IPS-NIHi11 (cell line): ENCODE results near the gene NR2E1.

Source experiments
- DNase-seq: peaks from one replicate; pipeline ENCODE4 v3.0.0; 2012; ENCODE audit warnings: mixed read lengths, low spot score

The NR2E1 gene

DNA sequence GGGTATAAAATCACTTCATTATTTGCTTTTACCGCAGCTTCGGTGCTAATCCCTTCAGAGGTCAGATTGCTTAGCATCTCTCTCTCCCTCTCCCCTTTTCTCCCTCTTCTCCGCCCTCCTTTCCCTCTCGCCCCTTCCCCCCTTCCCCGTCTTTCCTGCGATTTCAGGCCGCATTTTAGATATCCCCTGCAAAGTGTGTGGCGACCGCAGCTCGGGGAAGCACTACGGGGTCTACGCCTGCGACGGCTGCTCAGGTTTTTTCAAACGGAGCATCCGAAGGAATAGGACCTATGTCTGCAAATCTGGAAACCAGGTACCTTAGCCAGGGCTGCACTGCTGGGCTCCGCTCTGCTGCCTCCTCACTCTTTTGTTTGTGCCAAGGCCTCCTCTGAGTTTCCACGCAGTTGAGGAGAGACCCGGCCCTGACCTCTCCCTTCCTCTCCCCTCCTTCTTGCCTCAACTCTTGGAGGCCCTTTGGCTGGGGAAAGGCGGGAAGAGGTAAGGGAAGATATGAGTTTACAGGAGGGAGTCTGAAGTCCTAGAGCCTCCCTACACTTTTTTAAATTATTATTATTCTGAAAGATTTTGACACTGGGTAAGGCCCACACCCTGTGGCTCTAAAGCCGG lies 5.6 kb downstream of the NR2E1 start:
- DNase-seq: no peak

DNA sequence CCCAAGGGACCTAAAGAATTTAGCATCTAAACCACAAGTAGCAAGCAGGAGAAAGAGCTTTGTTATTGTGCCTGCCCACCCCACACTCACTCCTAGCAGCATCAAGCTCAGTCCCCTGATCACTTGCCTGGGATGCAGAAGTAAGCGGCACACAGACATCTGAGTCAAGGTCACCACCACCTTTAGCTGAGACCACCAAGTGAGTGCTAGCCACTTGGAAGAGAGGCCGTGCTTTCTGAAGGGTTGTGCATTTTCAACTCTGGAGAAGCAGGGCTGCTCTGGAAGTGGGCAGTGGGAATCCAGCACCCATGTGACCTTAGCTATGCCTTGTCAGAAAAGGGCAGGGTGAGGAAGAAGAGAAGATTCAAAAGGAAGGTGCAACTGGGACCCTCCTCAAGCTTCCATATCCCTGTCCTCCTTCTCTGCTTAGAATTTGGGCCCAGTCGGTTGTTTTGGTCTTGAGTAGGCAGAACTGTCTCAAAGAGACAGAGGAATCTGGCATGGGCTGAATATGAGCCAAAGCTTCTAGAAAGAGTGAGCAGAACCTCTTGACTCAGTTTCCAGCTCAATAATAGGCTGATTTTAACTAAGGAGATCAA lies 6.2 kb downstream of the NR2E1 start:
- DNase-seq: no peak

DNA sequence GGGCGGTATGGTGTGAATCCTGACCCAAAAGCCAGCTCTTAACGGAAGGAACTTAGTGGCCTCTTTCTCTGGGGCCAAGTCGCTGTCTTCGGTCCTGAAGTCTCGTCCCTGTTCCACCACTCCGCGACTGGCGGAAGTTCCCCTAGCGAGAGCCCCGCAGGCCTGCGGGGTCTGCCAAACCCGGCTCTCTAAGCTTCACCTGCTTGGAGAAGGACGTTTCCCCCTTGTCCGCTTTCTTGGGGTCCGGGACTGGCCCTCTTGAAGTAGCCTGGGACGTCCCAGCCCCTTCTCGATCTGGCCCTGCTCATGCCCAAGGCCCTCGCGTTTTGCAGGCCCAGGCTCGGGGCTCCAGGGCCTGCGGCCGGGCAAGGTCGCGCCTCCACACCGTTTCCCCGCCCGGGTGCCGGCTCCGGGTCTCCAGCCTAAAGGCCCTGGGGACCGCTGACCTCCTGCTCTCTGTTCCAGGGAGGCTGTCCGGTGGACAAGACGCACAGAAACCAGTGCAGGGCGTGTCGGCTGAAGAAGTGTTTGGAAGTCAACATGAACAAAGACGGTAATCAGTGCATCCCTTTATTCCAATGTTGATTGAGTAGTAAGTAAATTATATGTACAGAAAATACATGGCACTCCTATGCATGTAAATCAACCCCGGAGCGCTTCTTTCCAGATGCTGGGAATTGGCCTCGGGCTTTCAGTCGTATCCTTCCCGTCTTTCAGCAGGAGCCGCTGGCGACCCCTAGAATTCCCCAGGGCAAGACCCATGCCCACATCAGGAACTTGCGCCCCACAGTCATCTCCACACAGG lies 8.8 kb downstream of the NR2E1 start:
- DNase-seq: peak; percentile 64

DNA sequence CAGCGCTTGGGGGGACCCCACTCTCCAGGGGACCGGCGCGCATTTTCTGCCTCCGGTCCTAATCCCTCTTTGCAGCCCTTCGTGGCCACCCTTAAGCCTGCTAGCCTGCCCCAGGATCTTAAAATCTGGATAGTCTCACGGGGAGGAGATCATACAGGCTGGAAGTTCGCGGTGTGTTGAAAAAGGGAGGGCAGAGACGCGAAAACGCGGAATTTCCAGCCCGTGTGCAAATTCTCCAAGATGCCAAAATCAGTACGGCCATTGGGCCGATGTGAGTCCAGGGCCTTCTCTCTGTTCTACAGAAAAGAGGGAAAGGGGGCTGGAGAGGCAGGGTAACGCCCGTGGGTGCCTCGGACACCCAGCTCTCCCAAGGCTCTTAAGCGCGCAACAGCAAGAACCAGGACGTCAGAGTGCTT lies 9.4 kb downstream of the NR2E1 start:
- no peak for DNase-seq

DNA sequence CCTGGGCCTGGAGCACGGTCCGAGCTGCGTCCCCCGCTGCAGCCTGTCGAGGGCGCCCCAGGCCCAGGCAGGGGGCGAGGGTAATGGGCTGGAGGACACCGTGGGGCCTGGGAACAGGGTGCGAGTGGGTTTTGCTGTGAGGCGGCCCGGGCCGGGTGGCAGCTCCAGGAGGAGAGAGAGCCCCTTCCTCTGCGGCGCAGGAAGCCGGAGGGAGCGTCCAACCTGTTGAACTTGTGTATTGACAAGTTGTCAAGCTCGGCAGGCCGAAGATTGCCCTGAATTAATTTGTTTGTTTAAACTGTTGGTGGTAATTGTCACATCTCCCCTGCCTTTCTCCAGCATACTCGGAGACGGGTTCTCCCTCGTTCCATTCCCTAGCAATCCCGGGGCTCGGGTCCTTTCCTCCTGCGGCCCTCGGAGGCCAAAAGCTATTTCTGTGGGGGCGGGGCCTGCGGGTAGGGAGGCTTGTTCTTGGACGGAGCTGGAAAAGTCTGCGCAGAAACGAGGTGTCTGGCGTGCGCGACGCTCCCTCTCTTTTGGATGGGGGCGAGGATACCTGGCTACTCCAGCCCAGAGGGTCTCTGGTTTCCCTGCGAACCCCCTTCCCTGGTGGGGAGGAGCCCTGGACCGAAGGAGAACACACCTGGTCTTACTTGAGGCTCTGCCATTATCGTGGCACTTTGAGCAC lies 9.9 kb downstream of the NR2E1 start:
- DNase-seq: no peak

DNA sequence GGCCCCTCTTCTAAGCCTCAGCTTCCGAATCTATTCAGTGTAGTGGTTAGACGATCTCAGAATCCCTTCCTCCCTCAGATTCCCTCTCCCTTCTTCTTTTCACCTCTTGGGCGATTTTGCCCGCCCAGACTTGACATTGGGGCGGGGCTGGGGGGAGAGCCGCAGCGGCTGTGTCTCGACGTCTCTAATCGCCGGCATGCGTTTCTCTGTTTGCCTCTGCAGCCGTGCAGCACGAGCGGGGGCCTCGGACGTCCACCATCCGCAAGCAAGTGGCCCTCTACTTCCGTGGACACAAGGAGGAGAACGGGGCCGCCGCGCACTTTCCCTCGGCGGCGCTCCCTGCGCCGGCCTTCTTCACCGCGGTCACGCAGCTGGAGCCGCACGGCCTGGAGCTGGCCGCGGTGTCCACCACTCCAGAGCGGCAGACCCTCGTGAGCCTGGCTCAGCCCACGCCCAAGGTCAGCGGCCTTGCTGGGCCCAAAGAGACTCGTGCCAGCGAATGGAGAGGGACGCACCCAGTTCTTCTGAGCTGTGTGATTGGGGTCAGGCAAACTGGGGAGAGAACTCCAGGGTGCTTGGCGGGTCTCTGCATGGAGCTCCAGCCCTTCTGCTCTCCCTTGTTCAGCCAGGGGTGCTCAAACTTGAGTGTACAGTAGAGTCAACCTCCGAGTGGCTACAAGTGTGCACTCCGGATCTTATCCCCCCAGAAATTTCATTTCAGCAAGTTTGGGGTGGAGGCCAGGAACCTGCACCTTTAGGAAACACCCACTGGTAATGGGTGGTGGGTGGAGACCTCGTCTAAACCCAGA lies 10.7 kb downstream of the NR2E1 start:
- DNase-seq: no peak

DNA sequence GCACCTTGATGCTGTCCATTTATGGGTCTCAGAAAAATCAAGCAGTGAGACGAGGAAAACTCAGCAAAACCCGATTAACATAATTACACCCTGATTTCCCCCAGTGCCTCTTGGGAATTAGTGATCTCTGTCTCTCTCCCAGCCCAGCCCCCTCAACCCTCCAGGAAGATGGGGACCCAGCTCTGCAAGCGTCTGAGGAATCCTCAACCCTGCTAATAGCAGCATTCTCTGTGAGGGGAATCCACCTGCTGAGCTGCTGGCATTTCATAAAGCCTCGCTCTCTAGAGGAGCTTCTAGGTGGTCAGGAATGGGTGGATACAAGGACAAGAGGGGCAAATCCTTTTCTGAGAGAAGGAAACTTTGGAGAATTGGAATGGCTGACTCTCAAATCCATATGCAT lies 13.9 kb downstream of the NR2E1 start:
- no peak for DNase-seq

DNA sequence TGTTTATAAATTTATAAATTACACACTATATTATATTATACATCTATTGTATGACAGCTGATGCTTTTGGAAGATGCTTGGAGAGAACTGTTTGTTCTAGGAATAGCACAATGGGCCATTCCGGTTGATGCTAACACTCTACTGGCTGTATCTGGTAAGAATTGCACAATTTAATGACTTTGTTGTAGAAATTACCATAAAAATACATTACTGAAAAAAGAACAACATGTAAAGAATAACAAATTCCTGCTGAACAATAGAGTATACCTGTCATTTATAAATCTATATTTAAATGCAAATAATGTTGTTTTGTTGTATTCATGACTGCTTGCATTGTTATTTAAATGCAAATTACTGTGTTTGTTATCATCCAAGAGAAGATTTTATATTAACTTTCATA lies 14.4 kb downstream of the NR2E1 start:
- DNase-seq: no peak

DNA sequence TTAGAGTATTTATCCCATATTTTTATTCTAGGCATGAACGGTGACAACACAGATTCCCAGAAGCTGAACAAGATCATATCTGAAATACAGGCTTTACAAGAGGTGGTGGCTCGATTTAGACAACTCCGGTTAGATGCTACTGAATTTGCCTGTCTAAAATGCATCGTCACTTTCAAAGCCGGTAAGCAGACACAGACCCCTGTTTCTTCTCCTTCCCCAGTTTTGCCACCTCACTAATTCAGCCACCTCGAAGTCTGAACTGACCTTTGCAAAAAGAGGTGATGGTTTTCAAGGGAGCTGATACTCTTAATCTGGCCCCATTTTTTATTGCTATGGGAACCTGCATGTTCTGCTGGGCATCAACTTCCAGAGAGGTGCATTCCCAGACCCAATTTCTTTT lies 15.0 kb downstream of the NR2E1 start:
- DNase-seq: no peak

DNA sequence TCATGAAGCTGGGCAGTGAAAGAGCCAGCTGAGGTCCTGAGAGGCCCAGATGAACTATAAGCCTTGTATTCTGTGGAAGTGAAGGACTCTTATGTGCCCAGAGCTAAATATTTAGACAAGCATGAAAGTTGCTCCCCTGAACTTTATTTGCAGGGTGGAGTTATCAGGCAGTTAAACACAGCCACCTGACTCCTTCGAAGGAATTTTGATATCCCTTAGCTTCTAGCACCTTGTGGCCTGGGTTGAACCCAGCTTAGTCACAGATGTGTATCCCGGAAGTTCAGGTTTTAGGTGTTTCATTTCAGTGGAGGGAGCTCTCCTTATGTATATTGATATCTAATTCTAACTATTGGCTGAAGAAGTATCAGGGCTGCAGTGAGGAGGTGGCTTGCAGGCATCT lies 20.4 kb downstream of the NR2E1 start:
- DNase-seq: no peak

DNA sequence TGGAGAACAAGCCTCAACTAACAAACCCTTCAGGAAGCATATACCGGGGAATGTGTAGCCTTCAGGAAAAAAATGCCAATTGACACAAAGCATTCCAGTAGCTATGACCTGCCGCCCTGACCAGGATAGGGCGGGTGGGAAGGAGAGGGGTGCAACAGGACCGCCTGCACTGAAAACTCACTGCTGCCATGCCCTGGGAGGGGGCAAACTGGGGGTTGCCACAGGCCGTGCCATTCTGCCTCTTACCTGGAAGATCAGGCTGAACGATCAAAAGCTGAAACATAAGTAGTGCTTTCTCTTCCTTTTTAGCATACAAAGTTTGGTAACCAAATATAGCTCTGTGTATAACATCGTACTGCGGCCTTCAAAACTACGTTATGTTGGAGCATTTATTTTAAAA lies 21.7 kb downstream of the NR2E1 start:
- DNase-seq: no peak

DNA sequence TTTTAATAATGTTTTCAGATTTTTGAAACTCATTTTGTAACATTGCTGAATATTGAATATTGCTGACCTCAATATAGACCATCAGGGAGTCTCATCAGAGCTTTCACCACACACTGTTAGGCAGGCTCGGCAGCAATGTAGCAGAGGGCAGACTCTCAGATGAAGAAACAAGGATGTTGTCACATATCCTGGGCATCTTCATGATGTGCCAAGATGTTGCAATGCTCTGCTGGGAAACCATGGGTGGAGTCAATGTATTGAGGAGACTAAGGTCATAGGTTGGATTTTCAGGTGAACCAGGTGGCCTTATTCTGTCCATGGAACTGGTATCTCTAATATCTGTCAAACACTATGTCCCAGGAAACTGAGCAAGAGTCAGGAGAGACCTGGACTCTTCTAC lies 27.3 kb downstream of the NR2E1 start:
- no peak for DNase-seq

DNA sequence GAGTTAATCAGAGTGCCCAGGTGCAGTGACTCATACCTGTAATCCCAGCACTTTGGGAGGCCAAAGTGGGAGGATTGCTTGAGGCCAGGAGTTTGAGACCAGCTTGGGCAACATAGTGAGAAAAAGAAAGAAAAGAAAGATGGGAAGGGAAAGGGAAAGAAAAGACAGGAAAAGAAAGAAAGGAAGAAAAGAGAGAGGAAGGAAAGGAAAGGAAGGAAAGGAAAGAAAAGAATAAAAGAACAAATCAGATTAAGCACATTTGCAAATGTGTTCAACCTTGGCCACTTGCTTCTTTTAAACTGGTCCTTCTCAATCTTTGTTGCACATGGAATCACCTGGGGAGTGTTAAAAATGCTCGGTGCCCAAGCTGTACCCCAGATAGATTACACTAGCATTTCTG lies 28.0 kb downstream of the NR2E1 start:
- DNase-seq: no peak

DNA sequence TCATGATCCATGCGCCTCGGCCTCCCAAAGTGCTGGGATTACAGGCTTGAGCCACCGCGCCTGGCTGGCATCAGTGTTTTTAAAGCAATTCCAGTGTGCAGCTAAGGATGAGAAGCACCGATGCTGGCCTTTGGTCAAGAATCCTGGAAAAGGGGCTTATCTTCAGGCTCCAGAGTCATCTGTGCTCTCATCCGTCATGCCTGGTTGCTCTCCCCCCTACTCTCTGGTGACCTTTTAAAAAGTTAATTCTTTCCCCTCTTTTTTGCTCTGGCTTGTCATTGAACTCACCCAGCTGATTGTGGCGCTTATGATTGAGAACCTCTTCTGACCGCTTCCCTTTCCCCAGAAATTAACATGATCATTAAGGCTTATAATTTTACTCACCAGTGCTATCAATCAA lies 28.7 kb downstream of the NR2E1 start:
- DNase-seq: no peak

DNA sequence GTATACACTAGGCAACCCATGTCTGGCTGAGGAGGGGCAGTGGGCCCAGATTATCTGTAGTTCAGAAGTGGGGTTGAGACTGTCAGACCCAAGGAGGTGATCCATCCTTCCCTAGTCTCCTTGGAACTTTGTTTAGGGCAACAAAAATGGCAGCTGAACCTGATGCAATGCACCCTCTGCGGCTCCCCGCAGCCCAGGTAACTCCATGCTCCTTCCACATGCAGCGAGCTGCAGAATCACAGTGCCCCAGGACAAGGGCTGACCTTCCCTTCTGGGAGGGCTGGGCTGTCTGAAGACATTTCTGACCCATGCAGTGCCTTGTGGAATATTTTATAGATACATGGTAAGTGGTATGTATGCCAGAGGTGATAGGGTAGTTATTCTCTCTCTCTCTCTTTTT lies 29.4 kb downstream of the NR2E1 start:
- no peak for DNase-seq

DNA sequence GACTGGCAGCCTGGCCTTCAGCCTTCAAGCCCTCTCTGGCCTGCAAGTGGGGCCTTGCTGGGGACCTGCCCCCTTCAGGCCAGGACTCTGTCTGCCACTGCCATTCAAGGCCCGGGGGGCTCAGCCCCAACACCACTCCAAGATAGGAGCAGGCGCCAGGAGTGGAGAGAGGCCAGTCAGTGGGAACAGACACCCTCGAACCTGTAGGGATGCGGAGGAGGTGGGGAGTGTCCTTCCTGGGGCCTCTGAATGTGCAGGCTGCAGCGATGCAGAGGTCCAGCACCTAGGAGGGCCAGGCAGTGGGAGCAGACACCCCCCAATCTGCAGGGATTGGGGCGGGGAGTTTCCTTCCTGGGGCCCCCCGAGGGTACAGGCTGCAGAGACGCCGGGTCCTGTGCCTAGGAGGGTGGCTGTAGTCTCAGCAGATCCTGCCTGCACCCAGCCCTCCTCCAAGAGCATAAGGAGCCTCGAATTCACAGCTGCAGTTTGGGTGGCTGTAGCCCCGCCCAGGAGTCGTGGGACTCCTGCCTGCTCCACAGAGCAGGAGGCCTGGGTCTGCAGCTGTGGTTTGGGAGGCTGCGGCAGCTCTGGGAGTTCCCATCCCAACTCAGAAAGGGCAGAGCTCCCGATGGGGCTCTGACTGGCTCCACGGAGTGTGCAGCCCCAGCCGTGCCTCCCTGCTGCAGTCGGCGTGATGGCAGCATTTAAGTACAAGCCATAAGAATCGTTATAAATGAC lies 33.1 kb downstream of the NR2E1 start:
- no peak for DNase-seq

DNA sequence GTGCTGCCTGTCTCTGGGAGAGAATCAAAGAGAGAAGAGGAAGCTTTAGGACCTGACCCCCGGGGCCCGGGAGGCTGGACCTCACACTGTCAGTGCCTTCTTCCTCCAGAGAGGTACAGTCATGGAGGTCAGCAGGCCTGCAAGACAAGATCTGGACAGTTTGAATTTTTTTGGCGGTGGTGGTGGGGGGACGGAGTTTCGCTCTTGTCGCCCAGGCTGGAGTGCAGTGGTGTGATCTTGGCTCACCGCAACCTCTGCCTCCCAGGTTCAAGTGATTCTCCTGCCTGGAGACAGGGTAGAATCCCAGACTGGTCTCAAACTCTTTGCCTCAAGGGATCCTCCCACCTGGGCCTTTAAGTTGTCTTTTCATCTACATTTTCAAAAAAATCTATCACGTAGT lies 34.4 kb downstream of the NR2E1 start:
- DNase-seq: no peak

DNA sequence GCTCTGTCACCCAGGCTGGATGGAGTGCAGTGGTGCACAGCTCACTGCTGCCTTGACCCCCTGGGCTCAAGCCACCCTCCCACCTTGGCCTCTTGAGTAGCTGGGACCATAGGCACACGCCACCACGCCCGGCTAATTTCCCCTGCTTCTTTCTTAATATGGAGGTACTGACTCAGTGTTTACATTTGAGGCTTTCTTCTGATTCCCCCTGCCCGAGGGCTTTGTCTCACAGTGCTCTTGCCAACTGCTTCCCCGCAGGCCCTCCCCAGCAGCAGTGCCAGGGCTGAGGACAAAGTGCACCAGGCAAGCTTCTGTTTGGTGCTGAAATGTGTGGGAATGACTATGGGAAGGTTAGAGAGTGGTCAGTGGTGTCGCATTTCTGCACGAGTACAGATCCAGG lies 34.8 kb downstream of the NR2E1 start:
- no peak for DNase-seq

DNA sequence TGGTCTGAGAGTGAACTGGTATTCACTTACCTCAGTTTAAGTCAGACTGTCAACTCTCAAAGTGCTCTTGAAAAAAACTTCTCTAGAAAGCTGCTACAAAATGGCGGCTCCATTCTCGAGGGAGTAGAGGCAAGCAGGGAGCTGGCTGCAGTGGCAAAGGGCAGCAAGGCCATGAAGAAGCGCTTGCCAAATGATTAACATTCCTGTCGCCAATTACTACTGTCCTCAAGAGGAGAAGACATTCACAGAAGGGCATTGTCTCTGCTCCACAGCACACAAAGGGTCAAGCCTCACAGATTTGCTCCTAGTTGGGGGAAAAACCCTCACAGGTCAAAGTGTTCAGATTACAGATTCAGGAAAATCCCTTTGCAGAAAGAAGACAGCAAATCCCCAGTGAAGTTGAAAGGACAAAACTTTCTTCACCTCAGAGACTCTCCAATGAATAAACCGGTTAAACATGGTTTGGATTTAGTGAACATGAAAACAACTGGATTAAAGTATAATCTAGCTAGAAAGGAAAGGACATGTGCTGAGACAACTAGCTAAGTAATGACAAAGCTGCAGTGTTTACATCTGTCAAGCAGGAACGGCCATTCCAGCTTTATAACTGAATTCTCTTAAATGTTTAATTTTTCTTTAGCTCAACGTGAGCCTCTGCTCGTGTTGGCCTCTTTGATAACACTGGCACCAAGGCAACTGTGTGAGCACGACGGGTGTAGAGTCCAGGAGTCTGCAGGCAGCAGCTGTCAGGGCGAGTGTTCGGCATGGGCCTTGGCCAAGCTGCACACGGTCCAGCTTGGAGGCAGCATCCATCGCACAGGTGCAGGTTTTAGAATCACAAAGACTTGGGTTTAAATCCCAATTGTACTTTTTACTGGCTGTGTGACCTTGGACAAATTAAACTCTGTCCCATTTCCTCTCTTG lies 37.6 kb downstream of the NR2E1 start:
- no peak for DNase-seq

DNA sequence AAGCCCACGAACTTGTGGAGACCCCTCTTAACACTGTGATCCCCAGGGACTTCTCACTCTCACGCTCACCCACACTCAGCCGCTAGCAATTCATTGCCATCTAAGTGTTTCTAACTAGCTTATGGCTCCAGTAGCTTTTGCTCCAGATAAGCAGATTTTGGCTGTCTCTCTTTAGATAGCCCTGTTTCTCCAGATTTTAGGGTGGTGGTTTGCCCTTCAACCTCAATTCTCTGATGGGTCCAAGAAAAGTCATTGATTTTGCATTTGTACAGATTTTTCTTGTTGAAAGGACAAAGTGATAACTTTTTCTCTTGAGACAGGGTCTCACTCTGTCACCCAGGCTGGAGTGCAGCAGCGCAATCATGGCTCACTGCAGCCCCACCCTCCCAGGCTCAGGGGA lies 41.2 kb downstream of the NR2E1 start:
- no peak for DNase-seq
